Stimulated activated CD4-positive, alpha-beta T cell treated with anti-CD3 and anti-CD28 coated beads, Interleukin-4, amount 100 ng/mL, for 24 hours (primary cell): ENCODE results near the gene LTO1.
A peak's percentile ranks its signal among the peaks of the same experiment; 100 is the strongest.

Source experiments
- DNase-seq: peaks from one replicate; pipeline ENCODE4 v3.0.0-alpha.2; 2020

LTO1 gene

GRCh38 chr11:69674886-69675714, at the start of gene LTO1:
TSS of gene LTO1 (minus strand) at chr11:69675353. CDS start at chr11:69675239, 114 bp downstream.
- peak; percentile 96 for DNase-seq

- DNase-seq = no peak
Observed at GRCh38 chr11:69721745-69722144, 46.6 kb upstream of the LTO1 start.

GRCh38 chr11:69721106-69721505, 46.0 kb upstream of the LTO1 start:
- no peak for DNase-seq

- DNase-seq = no peak
Observed at GRCh38 chr11:69718912-69719311, 43.8 kb upstream of the LTO1 start.

- DNase-seq = no peak
Observed at GRCh38 chr11:69718147-69718546, 43.0 kb upstream of the LTO1 start.

- DNase-seq = no peak
Observed at GRCh38 chr11:69716891-69717747, 42.0 kb upstream of the LTO1 start.

- no peak for DNase-seq
Observed at GRCh38 chr11:69716099-69716498, 40.9 kb upstream of the LTO1 start.

GRCh38 chr11:69715446-69715845, 40.3 kb upstream of the LTO1 start:
- DNase-seq = no peak

- no peak for DNase-seq
Observed at GRCh38 chr11:69711822-69712801, 37.0 kb upstream of the LTO1 start.

GRCh38 chr11:69708736-69709401, 33.7 kb upstream of the LTO1 start:
- DNase-seq = no peak

GRCh38 chr11:69707176-69707575, 32.0 kb upstream of the LTO1 start:
- DNase-seq = no peak

- DNase-seq = no peak
Observed at GRCh38 chr11:69705901-69706787, 31.0 kb upstream of the LTO1 start.

GRCh38 chr11:69705351-69705811, 30.2 kb upstream of the LTO1 start:
- DNase-seq = no peak

- no peak for DNase-seq
Observed at GRCh38 chr11:69704508-69705253, 29.5 kb upstream of the LTO1 start.

GRCh38 chr11:69703768-69704507, 28.8 kb upstream of the LTO1 start, which contains the start of gene FGF19:
TSS of gene FGF19 (minus strand) at chr11:69704022. CDS start at chr11:69703876, 146 bp downstream.
- DNase-seq = no peak

GRCh38 chr11:69703453-69703767, 28.3 kb upstream of the LTO1 start:
- no peak for DNase-seq

GRCh38 chr11:69702769-69703452, 27.8 kb upstream of the LTO1 start:
- no peak for DNase-seq

GRCh38 chr11:69702239-69702691, 27.1 kb upstream of the LTO1 start:
- no peak for DNase-seq
